ENCODE measurements around the gene BPIFB2.
"Not testable (repeated sequence)": the region's sequence is repeated elsewhere in the genome, so short reads cannot be mapped to it uniquely, and the experiment has no call there.

BPIFB2 gene

GRCh38 chr20:32962053-32962452 lies 45.5 kb upstream of the BPIFB2 start:
- DNase-seq (ENCODE audit: low read depth, low spot score) = no peak
- no peak overlapping the region for H3K4me3 ChIP-seq (ENCODE audit: low read depth, low read length)
- ChIA-PET CTCF (no interaction called here), POLR2A (no interaction called here)
- TF ChIP-seq, protein P1, sequence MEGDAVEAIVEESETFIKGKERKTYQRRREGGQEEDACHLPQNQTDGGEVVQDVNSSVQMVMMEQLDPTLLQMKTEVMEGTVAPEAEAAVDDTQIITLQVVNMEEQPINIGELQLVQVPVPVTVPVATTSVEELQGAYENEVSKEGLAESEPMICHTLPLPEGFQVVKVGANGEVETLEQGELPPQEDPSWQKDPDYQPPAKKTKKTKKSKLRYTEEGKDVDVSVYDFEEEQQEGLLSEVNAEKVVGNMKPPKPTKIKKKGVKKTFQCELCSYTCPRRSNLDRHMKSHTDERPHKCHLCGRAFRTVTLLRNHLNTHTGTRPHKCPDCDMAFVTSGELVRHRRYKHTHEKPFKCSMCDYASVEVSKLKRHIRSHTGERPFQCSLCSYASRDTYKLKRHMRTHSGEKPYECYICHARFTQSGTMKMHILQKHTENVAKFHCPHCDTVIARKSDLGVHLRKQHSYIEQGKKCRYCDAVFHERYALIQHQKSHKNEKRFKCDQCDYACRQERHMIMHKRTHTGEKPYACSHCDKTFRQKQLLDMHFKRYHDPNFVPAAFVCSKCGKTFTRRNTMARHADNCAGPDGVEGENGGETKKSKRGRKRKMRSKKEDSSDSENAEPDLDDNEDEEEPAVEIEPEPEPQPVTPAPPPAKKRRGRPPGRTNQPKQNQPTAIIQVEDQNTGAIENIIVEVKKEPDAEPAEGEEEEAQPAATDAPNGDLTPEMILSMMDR (IDR thresholded peaks at IDR 0.05; ENCODE audit: insufficient read depth, low read length, missing control alignments) = no peak

- H3K4me3 ChIP-seq (ENCODE audit: low read depth, low read length); POLR2A ChIA-PET; CTCF ChIA-PET; DNase-seq (ENCODE audit: low read depth, low spot score): not testable (repeated sequence)
Observed at GRCh38 chr20:32962646-32963045, 44.9 kb upstream of the BPIFB2 start.

- no peak overlapping the region for H3K4me3 ChIP-seq (ENCODE audit: low read depth, low read length)
- ChIA-PET POLR2A (no interaction called here), CTCF (no interaction called here)
- no peak for DNase-seq (ENCODE audit: low read depth, low spot score)
- TF ChIP-seq, protein P1 (IDR thresholded peaks at IDR 0.05; ENCODE audit: insufficient read depth, low read length, missing control alignments) = no peak
Observed at GRCh38 chr20:32963176-32963575, 44.3 kb upstream of the BPIFB2 start.

- no peak overlapping the region for H3K4me3 ChIP-seq (ENCODE audit: low read depth, low read length)
- TF ChIP-seq, protein P1 (IDR thresholded peaks at IDR 0.05; ENCODE audit: insufficient read depth, low read length, missing control alignments) = no peak
- POLR2A ChIA-PET = no interaction called here
- DNase-seq (ENCODE audit: low read depth, low spot score) = no peak
- CTCF ChIA-PET = no interaction called here
Observed at GRCh38 chr20:32964575-32964974, 42.9 kb upstream of the BPIFB2 start.

- no peak for DNase-seq (ENCODE audit: low read depth, low spot score)
- ChIA-PET CTCF (no interaction called here), POLR2A (no interaction called here)
- TF ChIP-seq, protein P1 (IDR thresholded peaks at IDR 0.05; ENCODE audit: insufficient read depth, low read length, missing control alignments) = no peak
- H3K4me3 ChIP-seq (ENCODE audit: low read depth, low read length) = no peak overlapping the region
Observed at GRCh38 chr20:32965115-32965514, 42.4 kb upstream of the BPIFB2 start.

DNA sequence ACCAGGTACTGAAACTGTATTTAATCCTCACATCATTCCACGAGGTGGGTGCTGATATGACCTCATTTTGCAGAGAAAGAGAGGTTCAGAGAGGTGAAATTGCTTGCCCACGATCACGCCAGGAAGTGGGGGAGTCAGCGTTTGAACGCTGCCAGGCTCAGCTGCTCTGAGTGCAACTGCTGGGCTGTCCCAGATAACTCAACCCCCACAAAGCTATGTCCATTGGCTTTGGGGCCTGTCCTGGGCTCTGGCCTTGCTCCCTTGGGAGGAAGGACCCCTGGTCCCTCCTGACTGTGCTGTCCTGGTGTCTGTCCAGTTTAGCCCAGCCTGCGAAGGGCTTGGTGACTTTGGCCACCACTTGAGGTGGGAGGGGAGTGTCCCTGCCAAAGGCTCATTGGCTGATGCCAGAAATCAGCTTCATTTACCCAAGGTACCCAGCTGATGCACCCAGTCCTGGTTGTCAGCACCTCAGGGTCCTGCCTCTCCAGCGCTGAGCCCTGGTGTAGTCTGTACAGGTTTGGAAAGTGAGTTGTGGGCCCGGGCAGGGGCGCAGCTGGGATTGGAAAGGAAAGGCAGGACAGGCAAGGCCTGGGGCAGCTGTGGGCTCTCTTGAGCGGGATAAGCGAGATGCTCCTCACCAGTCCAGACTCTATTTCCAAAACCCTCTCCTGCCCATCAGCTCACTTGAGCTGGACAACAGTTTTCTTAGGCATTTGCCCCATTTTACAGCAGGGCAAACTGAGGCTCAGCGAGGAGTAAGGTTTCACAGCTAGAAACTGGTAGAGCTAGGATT lies 41.7 kb upstream of the BPIFB2 start:
- CTCF ChIA-PET = interaction anchor here (1.1 kb wide), 1 partner anchor 20 kb away, joined by 4 read pairs; no protein-coding TSS in a partner anchor
- TF ChIP-seq, protein P1 (IDR thresholded peaks at IDR 0.05; ENCODE audit: insufficient read depth, low read length, missing control alignments) = no peak
- POLR2A ChIA-PET = no interaction called here
- H3K4me3 ChIP-seq (ENCODE audit: low read depth, low read length) = no peak overlapping the region
- DNase-seq (ENCODE audit: low read depth, low spot score) = no peak

DNA sequence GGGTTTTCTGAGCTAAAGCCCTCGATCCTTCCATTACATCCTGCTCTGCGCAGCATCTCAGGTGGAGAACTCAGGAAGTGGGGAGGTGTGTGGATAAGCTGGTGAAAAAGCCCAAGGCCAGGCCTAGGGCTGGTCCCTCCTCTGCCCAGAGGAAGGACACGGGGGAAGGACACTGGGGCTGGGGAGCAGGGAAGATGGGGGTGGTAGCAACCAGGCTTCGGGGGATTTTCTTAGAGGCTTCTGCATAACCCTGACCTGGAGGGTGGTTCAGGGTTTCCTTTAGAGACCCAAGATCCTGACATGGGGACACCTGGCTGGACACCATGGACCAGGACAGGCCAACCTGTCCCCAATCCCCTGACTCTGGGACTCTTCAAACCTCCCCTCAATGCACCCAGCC lies 41.1 kb upstream of the BPIFB2 start:
- POLR2A ChIA-PET = no interaction called here
- TF ChIP-seq, protein P1 (IDR thresholded peaks at IDR 0.05; ENCODE audit: insufficient read depth, low read length, missing control alignments) = no peak
- no peak for DNase-seq (ENCODE audit: low read depth, low spot score)
- no peak overlapping the region for H3K4me3 ChIP-seq (ENCODE audit: low read depth, low read length)
- CTCF ChIA-PET = interaction anchor here (1.1 kb wide), 1 partner anchor 21 kb away, joined by 4 read pairs; no protein-coding TSS in a partner anchor

All from AG04449 (cell line).